ENCODE data around the gene GRHL3. TPM values are rescaled to one million over a fixed set of nuclear protein-coding genes. Genes with fewer than 3 reads are reported as not detected.
A peak's percentile ranks its signal among the peaks of the same experiment; 100 is the strongest.

GRHL3 gene
- total and polyA plus RNA-seq, 2 donors (not counting 3 experiments of a cell fraction or from before 2014, with no cell fraction given), result not detected

- CTCF ChIA-PET, result interaction anchor here (0.9 to 1.2 kb wide), 2 partner anchors 11 to 18 kb away, joined by 3 to 4 read pairs; no protein-coding TSS in a partner anchor
- Histone ChIP-seq H4K20me1 (replicated peaks; ENCODE audit: control insufficient read depth, extremely low read depth, insufficient read depth, low read length) (no peaks in the 10 kb centered on the region), H3K4me2 (ENCODE audit: insufficient read depth, low read length) (no peak overlapping the region), H3K9me3 (replicated peaks; ENCODE audit: control insufficient read depth, insufficient read depth, low read length) (no peaks in the 10 kb centered on the region), H3K9ac (replicated peaks; ENCODE audit: extremely low read depth, insufficient read depth, low read length) (no peak overlapping the region), H2AFZ (ENCODE audit: low read depth, low read length) (no peak overlapping the region), H3K27me3 (ENCODE audit: control insufficient read depth in 2 of 2, insufficient read depth in 2 of 2, low read length in 2 of 2) (peaks cover 13 to 17% of the 10 kb centered on the region in 2 experiments), H3K9me1 (replicated peaks; ENCODE audit: control insufficient read depth, extremely low read depth, insufficient read depth, low read length) (no peaks in the 10 kb centered on the region), H3K79me2 (ENCODE audit: control insufficient read depth, insufficient read depth, low read length) (no peaks in the 10 kb centered on the region), H3K4me3 (replicated peaks in 1 of 3; ENCODE audit: insufficient read depth in 1 of 3, low read depth in 1 of 3, low read length in 3 of 3) (no peak overlapping the region), H3K27ac (ENCODE audit: insufficient read depth, low read depth, low read length) (no peak overlapping the region), H3K36me3 (ENCODE audit: control insufficient read depth in 2 of 2, extremely low read depth in 1 of 2, insufficient read depth in 2 of 2, low read length in 2 of 2) (no peaks in the 10 kb centered on the region), H3K4me1 (ENCODE audit: control insufficient read depth, extremely low read depth, insufficient read depth, low read length) (peaks cover 5% of the 10 kb centered on the region)
- TF ChIP-seq MYC (IDR thresholded peaks at IDR 0.05; ENCODE audit: low read depth, low read length), result no peak
- TF ChIP-seq FOS (IDR thresholded peaks at IDR 0.05; ENCODE audit: borderline replicate concordance, insufficient read depth, low read length), result peak; percentile 15
- BruUV-seq (replicated peaks), result no TSS peak
- intact Hi-C loops (cut with micrococcal nuclease) (no loop called here), dilution Hi-C loops (cut with MboI; ENCODE audit: extremely low pct_ligation_motif_present, low sequenced_read_pairs) (no loop called here)
- DNase-seq (ENCODE audit: low read depth, low spot score) (no peak), FAIRE-seq (no peak)
- POLR2A ChIA-PET, result no interaction called here
Observed at GRCh38 chr1:24284156-24284471, 35.0 kb upstream of the GRHL3 start.

DNA sequence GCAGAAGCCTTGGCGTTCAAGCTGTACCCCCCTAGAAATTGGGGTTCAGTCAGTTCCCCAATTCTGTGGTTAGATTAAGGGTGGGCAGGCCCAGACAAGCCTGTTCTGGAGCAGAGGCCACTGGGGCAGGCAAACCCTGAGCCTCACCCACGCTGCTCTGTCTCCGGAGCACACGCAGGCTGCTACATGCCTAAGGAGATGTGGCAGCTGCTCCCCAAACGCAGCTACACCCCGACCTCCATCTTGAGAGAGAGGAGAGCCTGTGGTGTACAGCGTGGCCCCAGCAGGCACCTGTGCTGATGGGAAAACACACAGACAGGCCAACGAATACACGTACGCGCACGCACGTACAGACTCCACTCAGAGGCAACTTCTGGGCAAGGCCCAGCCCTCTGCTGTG is 33.9 kb upstream of the GRHL3 start:
- no peaks in the 10 kb centered on the region for H3K9me1 ChIP-seq (replicated peaks; ENCODE audit: control insufficient read depth, extremely low read depth, insufficient read depth, low read length)
- POLR2A ChIA-PET, result no interaction called here
- no peaks in the 10 kb centered on the region for H3K36me3 ChIP-seq (ENCODE audit: control insufficient read depth in 2 of 2, extremely low read depth in 1 of 2, insufficient read depth in 2 of 2, low read length in 2 of 2)
- no peaks in the 10 kb centered on the region for H4K20me1 ChIP-seq (replicated peaks; ENCODE audit: control insufficient read depth, extremely low read depth, insufficient read depth, low read length)
- BruUV-seq (replicated peaks), result no TSS peak
- H3K27me3 ChIP-seq (ENCODE audit: control insufficient read depth in 2 of 2, insufficient read depth in 2 of 2, low read length in 2 of 2), result peaks cover 6 to 10% of the 10 kb centered on the region in 2 experiments
- CTCF ChIA-PET, result interaction anchor here (0.9 kb wide), 1 partner anchor 135 kb away, joined by 4 read pairs; no protein-coding TSS in a partner anchor
- H3K4me2 ChIP-seq (ENCODE audit: insufficient read depth, low read length), result no peak overlapping the region
- H3K4me1 ChIP-seq (ENCODE audit: control insufficient read depth, extremely low read depth, insufficient read depth, low read length), result peaks cover 10% of the 10 kb centered on the region
- FAIRE-seq, result no peak
- intact Hi-C loops (cut with micrococcal nuclease) (no loop called here), dilution Hi-C loops (cut with MboI; ENCODE audit: extremely low pct_ligation_motif_present, low sequenced_read_pairs) (no loop called here)
- no peak overlapping the region for H3K9ac ChIP-seq (replicated peaks; ENCODE audit: extremely low read depth, insufficient read depth, low read length)
- TF ChIP-seq POLR2AphosphoS5 (IDR thresholded peaks at IDR 0.05; ENCODE audit: insufficient read depth, low read depth, low read length) (no peak), GATA2 (IDR thresholded peaks at IDR 0.05; ENCODE audit: insufficient read depth, insufficient read length, low read depth, low read length) (no peak), FOS (IDR thresholded peaks at IDR 0.05; ENCODE audit: borderline replicate concordance, insufficient read depth, low read length) (no peak), MYC (IDR thresholded peaks at IDR 0.05; ENCODE audit: low read depth, low read length) (no peak), JUN (IDR thresholded peaks at IDR 0.05; ENCODE audit: borderline replicate concordance, insufficient read depth, insufficient read length, low read depth) (no peak), EZH2 (IDR thresholded peaks at IDR 0.05; ENCODE audit: borderline replicate concordance, low read depth, low read length, severe bottlenecking) (no peak), POLR2A (IDR thresholded peaks at IDR 0.05; ENCODE audit: low read depth, low read length) (no peak)
- TF ChIP-seq, protein P1, sequence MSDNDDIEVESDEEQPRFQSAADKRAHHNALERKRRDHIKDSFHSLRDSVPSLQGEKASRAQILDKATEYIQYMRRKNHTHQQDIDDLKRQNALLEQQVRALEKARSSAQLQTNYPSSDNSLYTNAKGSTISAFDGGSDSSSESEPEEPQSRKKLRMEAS (IDR thresholded peaks at IDR 0.05; ENCODE audit: insufficient read depth, insufficient read length), result no peak
- TF ChIP-seq, protein P2, sequence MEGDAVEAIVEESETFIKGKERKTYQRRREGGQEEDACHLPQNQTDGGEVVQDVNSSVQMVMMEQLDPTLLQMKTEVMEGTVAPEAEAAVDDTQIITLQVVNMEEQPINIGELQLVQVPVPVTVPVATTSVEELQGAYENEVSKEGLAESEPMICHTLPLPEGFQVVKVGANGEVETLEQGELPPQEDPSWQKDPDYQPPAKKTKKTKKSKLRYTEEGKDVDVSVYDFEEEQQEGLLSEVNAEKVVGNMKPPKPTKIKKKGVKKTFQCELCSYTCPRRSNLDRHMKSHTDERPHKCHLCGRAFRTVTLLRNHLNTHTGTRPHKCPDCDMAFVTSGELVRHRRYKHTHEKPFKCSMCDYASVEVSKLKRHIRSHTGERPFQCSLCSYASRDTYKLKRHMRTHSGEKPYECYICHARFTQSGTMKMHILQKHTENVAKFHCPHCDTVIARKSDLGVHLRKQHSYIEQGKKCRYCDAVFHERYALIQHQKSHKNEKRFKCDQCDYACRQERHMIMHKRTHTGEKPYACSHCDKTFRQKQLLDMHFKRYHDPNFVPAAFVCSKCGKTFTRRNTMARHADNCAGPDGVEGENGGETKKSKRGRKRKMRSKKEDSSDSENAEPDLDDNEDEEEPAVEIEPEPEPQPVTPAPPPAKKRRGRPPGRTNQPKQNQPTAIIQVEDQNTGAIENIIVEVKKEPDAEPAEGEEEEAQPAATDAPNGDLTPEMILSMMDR (IDR thresholded peaks at IDR 0.05; ENCODE audit: extremely low read depth in 1 of 2, insufficient read depth in 1 of 2, low read depth in 1 of 2, low read length in 2 of 2), result no peak
- no peak for DNase-seq (ENCODE audit: low read depth, low spot score)
- no peak overlapping the region for H2AFZ ChIP-seq (ENCODE audit: low read depth, low read length)
- H3K4me3 ChIP-seq (replicated peaks in 1 of 3; ENCODE audit: insufficient read depth in 1 of 3, low read depth in 1 of 3, low read length in 3 of 3), result no peak overlapping the region
- H3K27ac ChIP-seq (ENCODE audit: insufficient read depth, low read depth, low read length), result no peak overlapping the region
- no peaks in the 10 kb centered on the region for H3K9me3 ChIP-seq (replicated peaks; ENCODE audit: control insufficient read depth, insufficient read depth, low read length)
- H3K79me2 ChIP-seq (ENCODE audit: control insufficient read depth, insufficient read depth, low read length), result no peaks in the 10 kb centered on the region
